ENCODE data around the gene ABHD1. TPM values are rescaled to one million over a fixed set of nuclear protein-coding genes. Genes with fewer than 3 reads are reported as not detected.

Gene ABHD1
- total and polyA plus RNA-seq, 2 donors from 2014 or later: 0.69 to 2.9 TPM

- Histone ChIP-seq H3K9ac (ENCODE audit: low read length in 3 of 3) (peak overlapping the region in 2 of 3 donors; percentile 8 to 34), H3K9me3 (ENCODE audit: control insufficient read depth in 2 of 3, insufficient read depth in 1 of 3, low read length in 3 of 3) (no peaks in the 10 kb centered on the region), H3K27ac (ENCODE audit: low read depth in 2 of 2, low read length in 2 of 2) (peak overlapping the region; percentile 67 to 85), H3K4me1 (ENCODE audit: control insufficient read depth in 2 of 3, insufficient read depth in 2 of 3, low read depth in 1 of 3, low read length in 3 of 3) (peaks cover 0 to 13% (median 5%) of the 10 kb centered on the region in 3 donors), H3K36me3 (ENCODE audit: control insufficient read depth in 2 of 3, insufficient read depth in 3 of 3, low read length in 3 of 3) (no peaks in the 10 kb centered on the region), H3K27me3 (ENCODE audit: control insufficient read depth, insufficient read depth, low read length) (no peaks in the 10 kb centered on the region), H3K4me3 (ENCODE audit: low read length in 3 of 3) (peak overlapping the region in 2 of 3 donors; percentile 58 to 67)
- DNase-seq (peak; percentile 96 to 98 (median 97)), FAIRE-seq (no peak)
- intact Hi-C loops (cut with DNase I): no loop called here
- TF ChIP-seq CTCF (IDR thresholded peaks at IDR 0.05; ENCODE audit: borderline replicate concordance, extremely low read depth, insufficient read depth): peak; percentile 94
Observed at GRCh38 chr2:27086090-27086723, 37.4 kb upstream of the ABHD1 start.

- peak in 4 of 5 donors; percentile 51 to 89 (median 76) for DNase-seq
Observed at GRCh38 chr2:27086724-27087593, 36.7 kb upstream of the ABHD1 start, which contains the start of gene KHK. Gene KHK (plus strand): TSS chr2:27086772. CDS start chr2:27087260, 488 bp downstream.

GRCh38 chr2:27087823-27088410 is 35.7 kb upstream of the ABHD1 start:
- no peak for FAIRE-seq

More at GRCh38 chr2:27086724-27087593, 36.7 kb upstream of the ABHD1 start, which contains the start of gene KHK:
- no peaks in the 10 kb centered on the region for H3K27me3 ChIP-seq (ENCODE audit: control insufficient read depth, insufficient read depth, low read length)
- H3K4me1 ChIP-seq (ENCODE audit: control insufficient read depth in 2 of 3, insufficient read depth in 2 of 3, low read depth in 1 of 3, low read length in 3 of 3): peaks cover 0 to 7% (median 5%) of the 10 kb centered on the region in 3 donors
- H3K27ac ChIP-seq (ENCODE audit: low read depth in 2 of 2, low read length in 2 of 2): peak within 1 kb of the TSS; percentile 67 to 85
- no peaks in the 10 kb centered on the region for H3K36me3 ChIP-seq (ENCODE audit: control insufficient read depth in 2 of 3, insufficient read depth in 3 of 3, low read length in 3 of 3)
- peak within 1 kb of the TSS; percentile 58 to 92 (median 68) for H3K4me3 ChIP-seq (ENCODE audit: low read length in 3 of 3)
- H3K9me3 ChIP-seq (ENCODE audit: control insufficient read depth in 2 of 3, insufficient read depth in 1 of 3, low read length in 3 of 3): no peaks in the 10 kb centered on the region
- TF ChIP-seq CTCF (IDR thresholded peaks at IDR 0.05; ENCODE audit: borderline replicate concordance, extremely low read depth, insufficient read depth): no peak
- no peak for FAIRE-seq
- peak within 1 kb of the TSS; percentile 8 to 42 (median 34) for H3K9ac ChIP-seq (ENCODE audit: low read length in 3 of 3)
- intact Hi-C loops (cut with DNase I): no loop called here

More at GRCh38 chr2:27087823-27088410, 35.7 kb upstream of the ABHD1 start:
- Histone ChIP-seq H3K4me3 (ENCODE audit: low read length in 3 of 3) (peak overlapping the region; percentile 18 to 92 (median 55)), H3K9me3 (ENCODE audit: control insufficient read depth in 2 of 3, insufficient read depth in 1 of 3, low read length in 3 of 3) (no peaks in the 10 kb centered on the region), H3K36me3 (ENCODE audit: control insufficient read depth in 2 of 3, insufficient read depth in 3 of 3, low read length in 3 of 3) (no peaks in the 10 kb centered on the region), H3K9ac (ENCODE audit: low read length in 3 of 3) (peak overlapping the region in 1 of 3 donors; percentile 13), H3K27ac (ENCODE audit: low read depth in 2 of 2, low read length in 2 of 2) (no peak overlapping the region), H3K27me3 (ENCODE audit: control insufficient read depth, insufficient read depth, low read length) (no peaks in the 10 kb centered on the region), H3K4me1 (ENCODE audit: control insufficient read depth in 2 of 3, insufficient read depth in 2 of 3, low read depth in 1 of 3, low read length in 3 of 3) (peaks cover 0 to 14% (median 5%) of the 10 kb centered on the region in 3 donors)
- no peak for TF ChIP-seq CTCF (IDR thresholded peaks at IDR 0.05; ENCODE audit: borderline replicate concordance, extremely low read depth, insufficient read depth)
- DNase-seq: peak in 2 of 5 donors; percentile 23 to 29
- intact Hi-C loops (cut with DNase I): no loop called here

Measured in kidney (tissue), 14 donors.